Adrenal gland (tissue), 5 donors: ENCODE data around the gene GGN.

Experiments used
- POLR2A ChIP-seq, 2 donors: fragments of 450-650 bp; IDR thresholded peaks; one replicate each; pipeline ENCODE4 v1.6.1; 2017; ENCODE audit warnings: antibody characterized with exemption in 2 of 2, mild to moderate bottlenecking in 2 of 2, moderate library complexity in 1 of 2
- TF ChIP-seq, protein P1 (sequence below), 6 experiments: fragments of 450-650 bp in 4 of 6; fragments of 200-600 bp in 2 of 6; sonication (generic) in 1 of 6; IDR thresholded peaks; 1 replicate in 5 of 6; 2 replicates in 1 of 6; pipeline versions ENCODE4 v1.5.1 to v1.8.0; 2016 to 2021; ENCODE audit warnings: antibody characterized with exemption in 6 of 6, mild to moderate bottlenecking in 2 of 6, moderate library complexity in 1 of 6
- donor health status: DM: no; HTN: no; CAD: no.

DNA sequence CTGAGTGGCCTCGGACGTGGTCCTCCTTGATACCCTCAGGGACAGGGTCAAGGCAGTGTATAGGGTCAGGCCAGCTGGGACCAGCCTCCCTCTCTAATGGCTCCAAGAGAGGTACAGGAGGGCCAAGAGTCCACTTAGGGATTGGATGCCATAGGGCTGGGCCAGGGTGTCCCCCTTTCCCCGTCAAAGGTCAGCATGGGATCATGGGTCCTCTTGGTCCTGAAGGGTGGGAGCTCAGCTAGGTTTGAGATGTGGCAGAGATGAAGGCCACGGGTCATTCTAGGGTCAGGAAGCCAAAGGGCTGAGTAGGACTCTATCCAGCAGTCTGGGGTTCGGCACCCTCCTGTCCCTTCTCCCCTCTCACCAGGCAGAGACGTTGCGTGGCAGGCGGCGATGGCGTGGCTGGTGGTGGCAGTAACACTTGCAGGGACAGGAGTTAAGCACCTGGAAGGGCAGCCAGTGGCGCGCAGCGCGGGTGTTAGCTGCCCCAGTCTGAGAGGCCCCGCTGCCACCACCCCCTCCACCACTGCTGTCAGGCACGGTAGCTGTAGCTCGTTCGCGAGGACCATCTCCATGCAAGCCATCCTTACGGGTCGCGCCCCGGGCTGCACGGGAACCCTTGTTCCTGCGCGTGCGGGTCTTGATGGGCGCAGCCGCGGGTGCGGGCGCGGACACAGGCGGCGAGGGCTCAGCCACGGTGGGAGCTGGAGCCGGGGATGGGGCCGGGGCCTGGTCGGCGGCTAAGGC lies 2.6 kb downstream of the GGN start:
- TF ChIP-seq, protein P1, sequence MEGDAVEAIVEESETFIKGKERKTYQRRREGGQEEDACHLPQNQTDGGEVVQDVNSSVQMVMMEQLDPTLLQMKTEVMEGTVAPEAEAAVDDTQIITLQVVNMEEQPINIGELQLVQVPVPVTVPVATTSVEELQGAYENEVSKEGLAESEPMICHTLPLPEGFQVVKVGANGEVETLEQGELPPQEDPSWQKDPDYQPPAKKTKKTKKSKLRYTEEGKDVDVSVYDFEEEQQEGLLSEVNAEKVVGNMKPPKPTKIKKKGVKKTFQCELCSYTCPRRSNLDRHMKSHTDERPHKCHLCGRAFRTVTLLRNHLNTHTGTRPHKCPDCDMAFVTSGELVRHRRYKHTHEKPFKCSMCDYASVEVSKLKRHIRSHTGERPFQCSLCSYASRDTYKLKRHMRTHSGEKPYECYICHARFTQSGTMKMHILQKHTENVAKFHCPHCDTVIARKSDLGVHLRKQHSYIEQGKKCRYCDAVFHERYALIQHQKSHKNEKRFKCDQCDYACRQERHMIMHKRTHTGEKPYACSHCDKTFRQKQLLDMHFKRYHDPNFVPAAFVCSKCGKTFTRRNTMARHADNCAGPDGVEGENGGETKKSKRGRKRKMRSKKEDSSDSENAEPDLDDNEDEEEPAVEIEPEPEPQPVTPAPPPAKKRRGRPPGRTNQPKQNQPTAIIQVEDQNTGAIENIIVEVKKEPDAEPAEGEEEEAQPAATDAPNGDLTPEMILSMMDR (IDR thresholded peaks at IDR 0.05): no peak
- no peak for TF ChIP-seq POLR2A (IDR thresholded peaks at IDR 0.05)
